ENCODE measurements around the gene DCAF8. TPM values are rescaled to one million over a fixed set of nuclear protein-coding genes. Genes with fewer than 3 reads are reported as not detected.
A peak's percentile ranks its signal among the peaks of the same experiment; 100 is the strongest.

Gene DCAF8
- total RNA-seq, 1 donor from 2014 or later = 287 TPM

DNA sequence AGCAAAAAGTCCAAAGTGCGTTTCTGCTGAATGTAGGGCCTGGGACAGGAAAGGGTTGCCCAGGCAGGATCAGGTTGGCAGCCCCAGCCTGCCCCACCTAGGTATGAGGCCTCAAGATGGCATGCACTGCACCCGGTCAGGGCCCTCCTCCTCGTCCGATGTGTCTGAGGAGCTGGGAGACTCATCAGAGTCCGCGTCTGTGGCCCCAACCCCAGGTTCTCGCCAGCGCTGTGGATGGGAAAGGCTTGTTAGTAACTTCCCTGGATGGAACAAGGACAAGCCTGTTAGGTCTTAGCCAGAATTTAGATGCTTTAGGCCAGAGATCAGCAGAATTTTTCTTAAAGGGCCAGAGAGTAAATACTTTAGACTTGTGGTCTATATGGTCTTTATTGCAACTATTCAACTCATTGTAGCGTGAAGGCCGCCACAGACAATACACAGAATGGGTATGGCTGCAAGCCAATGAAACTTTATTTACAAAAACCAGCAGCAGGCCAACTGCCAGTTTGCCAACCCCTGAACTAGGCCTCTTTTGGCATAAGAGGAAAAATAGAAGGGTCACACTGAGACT lies 44.8 kb downstream of the DCAF8 start:
- no peak overlapping the region for H3K27ac Mint-ChIP-seq
- TF ChIP-seq, protein P1, sequence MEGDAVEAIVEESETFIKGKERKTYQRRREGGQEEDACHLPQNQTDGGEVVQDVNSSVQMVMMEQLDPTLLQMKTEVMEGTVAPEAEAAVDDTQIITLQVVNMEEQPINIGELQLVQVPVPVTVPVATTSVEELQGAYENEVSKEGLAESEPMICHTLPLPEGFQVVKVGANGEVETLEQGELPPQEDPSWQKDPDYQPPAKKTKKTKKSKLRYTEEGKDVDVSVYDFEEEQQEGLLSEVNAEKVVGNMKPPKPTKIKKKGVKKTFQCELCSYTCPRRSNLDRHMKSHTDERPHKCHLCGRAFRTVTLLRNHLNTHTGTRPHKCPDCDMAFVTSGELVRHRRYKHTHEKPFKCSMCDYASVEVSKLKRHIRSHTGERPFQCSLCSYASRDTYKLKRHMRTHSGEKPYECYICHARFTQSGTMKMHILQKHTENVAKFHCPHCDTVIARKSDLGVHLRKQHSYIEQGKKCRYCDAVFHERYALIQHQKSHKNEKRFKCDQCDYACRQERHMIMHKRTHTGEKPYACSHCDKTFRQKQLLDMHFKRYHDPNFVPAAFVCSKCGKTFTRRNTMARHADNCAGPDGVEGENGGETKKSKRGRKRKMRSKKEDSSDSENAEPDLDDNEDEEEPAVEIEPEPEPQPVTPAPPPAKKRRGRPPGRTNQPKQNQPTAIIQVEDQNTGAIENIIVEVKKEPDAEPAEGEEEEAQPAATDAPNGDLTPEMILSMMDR (IDR thresholded peaks at IDR 0.05; ENCODE audit: unreplicated experiment) = no peak

DNA sequence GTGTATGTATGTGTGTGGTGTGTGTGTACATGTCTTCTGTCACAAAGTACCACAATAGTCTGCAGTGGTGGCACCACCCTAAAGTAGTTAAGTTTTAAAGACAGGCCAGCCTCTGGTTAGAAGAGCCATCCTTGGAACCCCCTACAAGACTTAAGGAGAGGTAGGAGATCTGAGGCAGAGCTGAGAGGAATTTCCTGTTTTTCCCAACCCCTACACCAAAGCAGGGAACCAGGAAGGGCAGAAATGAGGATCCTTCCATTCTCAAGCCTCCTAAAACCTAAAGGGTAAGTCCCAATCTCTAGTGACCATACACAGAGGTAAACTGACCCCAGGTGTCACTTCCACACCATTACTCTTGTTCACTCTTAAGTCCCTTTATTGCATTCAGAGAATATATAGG lies 46.0 kb downstream of the DCAF8 start:
- TF ChIP-seq, protein P1 (IDR thresholded peaks at IDR 0.05; ENCODE audit: unreplicated experiment) = no peak
- peaks cover 24% of the 10 kb centered on the region for H3K36me3 Mint-ChIP-seq
- H3K9me3 Mint-ChIP-seq = no peaks in the 10 kb centered on the region
- no peak for DNase-seq (ENCODE audit: low spot score in 2 of 2, unreplicated experiment in 2 of 2)
- peak overlapping the region; percentile 89 for H3K27ac Mint-ChIP-seq
- H3K4me3 Mint-ChIP-seq = no peak overlapping the region
- H3K27me3 Mint-ChIP-seq (ENCODE audit: low read depth) = no peaks in the 10 kb centered on the region
- H3K4me1 Mint-ChIP-seq = peaks cover 7% of the 10 kb centered on the region

More for the DNA sequence above, 44.8 kb downstream of the DCAF8 start:
- Mint-ChIP-seq H3K36me3 (peaks cover 24% of the 10 kb centered on the region), H3K9me3 (no peaks in the 10 kb centered on the region), H3K4me1 (peaks cover 7% of the 10 kb centered on the region), H3K27me3 (ENCODE audit: low read depth) (no peaks in the 10 kb centered on the region), H3K4me3 (no peak overlapping the region)
- no peak for DNase-seq (ENCODE audit: low spot score in 2 of 2, unreplicated experiment in 2 of 2)

DNA sequence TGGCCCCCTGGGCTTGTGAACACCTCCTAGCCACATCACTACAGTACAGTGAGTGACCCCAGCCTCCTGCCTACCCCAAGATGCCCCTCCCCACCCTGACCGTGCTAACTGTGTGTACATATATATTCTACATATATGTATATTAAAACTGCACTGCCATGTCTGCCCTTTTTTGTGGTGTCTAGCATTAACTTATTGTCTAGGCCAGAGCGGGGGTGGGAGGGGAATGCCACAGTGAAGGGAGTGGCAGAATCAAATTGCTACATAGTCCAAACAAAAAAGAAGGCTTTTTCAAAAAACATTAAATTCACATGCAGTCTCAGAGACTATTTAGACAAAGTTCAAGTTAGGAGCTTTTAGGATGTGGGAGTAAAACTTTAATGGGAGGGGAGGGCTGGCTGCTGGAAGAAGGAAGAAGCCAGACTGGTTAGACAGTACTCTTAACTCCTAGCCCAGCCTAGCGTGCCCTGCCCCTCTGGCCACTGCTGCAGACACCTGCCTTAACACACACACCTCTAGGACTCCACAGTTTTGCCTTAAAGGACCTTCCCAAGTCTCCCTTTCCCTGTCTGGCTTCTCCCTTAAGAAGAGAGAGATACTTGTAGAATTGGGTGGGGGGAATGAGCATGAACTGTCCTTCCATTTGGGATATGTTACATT lies 47.7 kb downstream of the DCAF8 start:
- H3K27me3 Mint-ChIP-seq (ENCODE audit: low read depth) = no peaks in the 10 kb centered on the region
- no peaks in the 10 kb centered on the region for H3K9me3 Mint-ChIP-seq
- no peak for DNase-seq (ENCODE audit: low spot score in 2 of 2, unreplicated experiment in 2 of 2)
- peak overlapping the region; percentile 89 for H3K27ac Mint-ChIP-seq
- peaks cover 17% of the 10 kb centered on the region for H3K36me3 Mint-ChIP-seq
- peaks cover 17% of the 10 kb centered on the region for H3K4me1 Mint-ChIP-seq
- TF ChIP-seq, protein P1 (IDR thresholded peaks at IDR 0.05; ENCODE audit: unreplicated experiment) = no peak
- H3K4me3 Mint-ChIP-seq = no peak overlapping the region

DNA sequence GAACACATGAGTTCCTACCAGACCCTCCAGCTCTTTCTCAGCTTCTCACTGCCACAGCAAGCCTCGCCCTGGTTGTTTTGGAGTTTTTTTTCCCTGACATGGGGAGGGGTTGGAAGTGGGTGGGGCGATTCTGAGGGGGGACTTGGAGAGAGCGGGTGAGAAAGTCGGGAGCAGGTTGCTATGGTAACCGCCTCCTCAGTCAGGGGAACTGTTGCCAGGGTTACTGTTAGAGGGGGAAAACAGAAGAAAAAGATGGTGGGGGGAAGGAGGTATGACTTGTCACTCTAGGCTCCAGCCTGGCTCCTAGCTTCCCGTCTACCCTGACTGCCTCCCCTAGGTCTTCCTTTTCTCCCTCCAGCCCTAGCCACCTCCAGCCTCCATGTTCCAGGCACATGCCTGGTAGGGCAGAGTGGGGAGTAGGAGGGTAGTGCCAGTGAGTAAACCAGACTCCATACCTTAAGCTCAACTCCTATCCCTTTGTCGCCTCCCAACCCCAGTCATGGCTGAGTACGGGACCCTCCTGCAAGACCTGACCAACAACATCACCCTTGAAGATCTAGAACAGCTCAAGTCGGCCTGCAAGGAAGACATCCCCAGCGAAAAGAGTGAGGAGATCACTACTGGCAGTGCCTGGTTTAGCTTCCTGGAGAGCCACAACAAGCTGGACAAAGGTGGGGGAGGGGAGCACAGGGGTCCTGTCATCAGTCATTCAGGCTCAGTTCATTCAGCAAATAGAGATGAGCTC lies 51.1 kb downstream of the DCAF8 start:
- no peak for DNase-seq (ENCODE audit: low spot score in 2 of 2, unreplicated experiment in 2 of 2)
- Mint-ChIP-seq H3K4me3 (no peak overlapping the region), H3K27me3 (ENCODE audit: low read depth) (no peaks in the 10 kb centered on the region), H3K4me1 (peaks cover 45% of the 10 kb centered on the region), H3K9me3 (no peaks in the 10 kb centered on the region), H3K27ac (peak overlapping the region; percentile 38), H3K36me3 (peaks cover 16% of the 10 kb centered on the region)
- TF ChIP-seq, protein P1 (IDR thresholded peaks at IDR 0.05; ENCODE audit: unreplicated experiment) = no peak

DNA sequence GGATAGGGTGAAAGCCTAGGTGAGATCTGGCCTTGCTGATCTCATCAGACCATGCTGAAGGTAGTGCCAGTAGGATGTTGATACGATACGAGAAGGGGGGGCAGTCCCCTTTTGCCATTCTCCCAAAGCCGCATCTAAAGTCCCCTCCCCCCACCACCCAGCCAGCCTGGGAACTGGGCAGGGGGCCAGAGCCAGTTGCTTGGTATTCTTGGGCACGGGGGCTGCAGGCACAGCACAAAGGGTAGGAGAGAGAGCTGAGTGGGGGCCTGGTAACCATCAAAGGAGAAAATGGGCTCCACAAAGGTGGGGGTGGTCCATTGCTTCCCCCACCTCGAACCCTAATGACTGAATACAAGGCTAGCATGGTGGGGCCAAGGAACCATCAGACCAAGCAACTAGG lies 51.8 kb downstream of the DCAF8 start:
- peaks cover 16% of the 10 kb centered on the region for H3K36me3 Mint-ChIP-seq
- peaks cover 48% of the 10 kb centered on the region for H3K4me1 Mint-ChIP-seq
- H3K4me3 Mint-ChIP-seq = no peak overlapping the region
- H3K9me3 Mint-ChIP-seq = no peaks in the 10 kb centered on the region
- peak overlapping the region; percentile 84 for H3K27ac Mint-ChIP-seq
- no peaks in the 10 kb centered on the region for H3K27me3 Mint-ChIP-seq (ENCODE audit: low read depth)
- TF ChIP-seq, protein P1 (IDR thresholded peaks at IDR 0.05; ENCODE audit: unreplicated experiment) = no peak
- no peak for DNase-seq (ENCODE audit: low spot score in 2 of 2, unreplicated experiment in 2 of 2)

All from mesothelial cell of epicardium (in vitro differentiated cells).